NCI-H1694 (cell line): ENCODE results near the gene FRMD3.

Experiments
- DNase-seq: peaks from one replicate; lab custom pipeline; 2025; lab: John Stamatoyannopoulos, UW

Gene FRMD3

DNA sequence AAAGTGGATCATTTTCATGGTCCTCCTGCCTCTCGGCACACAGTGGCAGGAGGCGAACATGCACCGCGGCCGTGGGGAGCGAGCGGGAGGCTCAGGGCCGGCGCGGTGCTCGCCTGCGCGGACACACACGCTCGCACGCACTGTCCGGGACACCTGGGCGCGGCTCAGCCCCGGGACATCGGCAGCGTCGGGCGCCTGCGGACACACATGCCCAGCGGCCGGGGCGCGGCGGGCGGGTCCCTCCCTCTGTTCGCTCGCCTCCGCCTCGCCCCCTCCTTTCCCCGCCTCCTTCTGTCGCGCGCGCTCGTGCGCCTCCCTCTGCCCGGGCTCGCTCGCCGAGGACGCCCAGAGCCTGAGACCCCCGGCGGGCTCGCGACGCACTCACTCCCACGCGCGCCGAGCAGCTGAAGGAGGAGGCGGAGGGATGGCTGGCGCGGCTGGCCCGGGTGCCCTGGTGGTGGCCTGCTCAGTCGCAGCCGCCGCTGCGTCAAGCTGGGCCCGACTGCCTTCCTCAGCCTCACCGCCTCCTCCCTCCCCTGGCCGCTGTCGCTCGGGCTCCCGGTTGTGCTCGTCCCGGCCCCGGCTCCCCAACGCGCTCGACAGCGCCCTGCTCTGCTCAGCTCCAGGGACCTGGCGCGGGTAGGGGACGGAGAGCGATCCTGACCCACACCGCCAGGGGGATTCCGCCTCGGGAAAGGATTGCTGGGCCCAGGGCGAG, at the start of gene FRMD3:
FRMD3 (minus strand) TSS at position 230 of the 718 bp plus-strand sequence; CDS start at position 60, 170 bp downstream.
- peak; percentile 59 for DNase-seq

GRCh38 chr9:83584995-83585394, 46.8 kb upstream of the FRMD3 start:
- no peak for DNase-seq

GRCh38 chr9:83583151-83584014, 45.2 kb upstream of the FRMD3 start:
- DNase-seq = peak; percentile 29

- no peak for DNase-seq
Observed at GRCh38 chr9:83582029-83582428, 43.8 kb upstream of the FRMD3 start.

- no peak for DNase-seq
Observed at GRCh38 chr9:83574482-83574881, 36.3 kb upstream of the FRMD3 start.

DNA sequence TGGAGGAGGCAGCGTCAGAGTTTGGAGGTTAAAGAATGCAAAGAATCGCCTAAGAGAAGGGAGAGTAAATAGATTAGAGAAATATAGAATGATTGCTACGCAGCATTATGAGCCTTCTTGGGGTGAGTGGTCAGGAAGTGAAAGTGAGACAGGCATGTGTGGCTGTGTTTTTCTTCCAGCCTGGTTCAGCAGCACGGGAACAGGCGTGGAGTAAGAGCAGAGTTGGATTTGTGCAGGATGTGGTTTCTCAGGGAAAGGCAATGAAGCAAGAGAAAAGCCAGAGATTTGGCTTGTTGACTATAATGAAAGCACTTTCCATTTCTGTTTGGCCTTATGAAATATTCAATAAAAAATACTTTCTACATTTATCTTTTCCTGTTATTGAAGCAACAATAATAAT, 34.3 kb upstream of the FRMD3 start:
- DNase-seq = no peak

DNA sequence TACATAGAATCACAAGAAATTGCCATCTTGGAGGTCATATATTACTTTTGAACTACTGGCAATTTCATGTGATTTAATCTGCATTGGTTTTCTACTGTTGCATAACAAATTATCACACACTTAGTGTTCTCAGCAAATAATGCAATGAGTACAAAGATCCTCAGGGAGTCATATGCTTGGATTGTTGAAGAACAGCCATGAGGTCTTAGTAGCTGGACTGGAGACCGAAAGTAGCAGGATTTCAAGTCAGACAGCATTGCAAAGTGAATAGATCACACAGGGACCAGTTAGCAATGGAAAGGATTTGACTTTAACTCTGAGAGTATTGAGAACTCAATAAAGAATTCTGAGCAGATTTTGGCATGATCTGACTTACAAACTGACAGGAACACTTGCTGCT, 32.2 kb upstream of the FRMD3 start:
- DNase-seq = no peak

DNA sequence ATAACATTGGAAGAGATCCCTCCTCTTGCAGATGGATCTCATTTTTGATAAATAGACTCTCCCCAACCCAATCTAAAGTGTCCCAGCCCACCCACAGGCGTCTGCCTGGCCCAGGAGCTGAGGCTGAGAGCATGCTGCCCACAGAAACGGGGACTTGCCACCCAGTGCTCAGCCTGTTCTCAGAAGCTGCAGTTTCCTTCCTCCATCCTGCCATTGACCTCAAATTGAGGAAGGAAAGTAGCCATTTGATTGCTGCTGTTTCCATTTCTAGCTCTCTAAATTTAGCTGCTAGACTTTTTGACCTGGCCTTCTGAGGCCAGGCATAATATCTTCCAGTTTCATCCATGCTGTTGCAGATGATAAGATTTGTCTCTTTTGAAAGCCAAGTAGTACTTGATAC, 31.1 kb upstream of the FRMD3 start:
- no peak for DNase-seq

DNA sequence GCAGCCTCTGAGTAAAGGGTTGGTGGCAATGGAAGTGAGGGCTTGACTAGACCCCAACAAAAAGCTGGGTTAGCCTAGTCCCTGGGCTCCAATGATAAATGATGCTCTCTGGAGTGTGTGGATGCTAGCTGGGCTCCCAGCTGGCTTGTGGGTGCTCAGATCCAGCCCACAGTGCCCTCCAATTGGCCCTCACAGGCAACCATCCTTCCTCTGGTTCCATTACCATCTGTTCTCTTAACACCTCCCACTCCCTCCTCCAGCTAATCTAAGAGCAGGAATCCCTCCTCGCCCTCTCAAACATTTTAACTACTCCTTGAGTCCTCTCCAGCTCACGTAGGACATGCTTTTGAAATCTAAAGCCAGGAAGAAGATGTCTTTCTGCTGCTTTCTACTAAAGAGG, 25.2 kb upstream of the FRMD3 start:
- no peak for DNase-seq

DNA sequence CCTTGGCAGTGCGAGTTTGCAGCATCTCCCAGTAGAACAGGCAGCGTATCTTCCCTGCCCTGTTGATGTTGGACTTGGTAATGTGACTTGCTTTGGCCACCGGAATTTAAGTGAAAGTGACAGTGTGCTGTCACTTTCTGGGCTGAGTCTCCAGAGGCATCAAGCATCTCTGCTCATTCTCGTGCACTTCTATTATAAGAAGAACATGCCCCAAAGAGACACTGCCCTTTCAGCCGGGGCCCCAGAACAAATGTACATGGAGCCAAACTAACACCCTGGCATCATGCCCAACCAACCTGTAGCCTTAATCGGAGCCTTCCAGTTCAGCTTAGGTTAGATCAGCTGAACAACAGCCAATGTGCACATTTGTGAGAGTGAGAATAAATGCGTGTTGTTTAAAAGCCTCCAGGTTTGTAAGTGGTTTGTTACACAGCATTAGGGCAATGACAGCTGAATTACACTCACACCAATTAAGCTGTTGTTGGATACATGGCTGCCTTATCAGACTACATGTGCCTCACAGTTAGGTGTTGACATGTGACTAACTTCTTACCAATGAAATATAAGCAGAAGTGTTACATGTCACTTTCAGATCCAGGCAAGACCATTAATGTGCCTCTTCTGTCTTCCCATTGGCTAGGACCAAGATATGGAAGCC, 22.1 kb upstream of the FRMD3 start:
- no peak for DNase-seq

DNA sequence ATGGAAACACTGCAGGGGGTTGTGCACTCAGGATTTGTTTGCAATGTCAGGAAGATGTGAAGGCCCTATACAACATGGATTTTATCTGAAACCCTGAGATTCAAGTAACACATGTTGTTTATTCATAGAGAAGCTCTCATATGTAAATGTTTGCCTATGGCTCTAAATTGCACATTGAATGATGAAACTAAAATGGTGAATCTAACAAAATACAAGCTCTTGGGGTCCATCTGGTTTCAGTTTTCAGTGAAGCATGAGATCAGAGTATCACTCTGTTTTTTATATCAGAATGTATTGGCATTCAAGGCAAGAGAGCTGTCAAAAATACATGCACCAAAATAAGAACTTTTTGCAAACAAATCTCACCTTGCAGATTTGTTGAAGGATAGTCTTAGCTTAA, 19.6 kb upstream of the FRMD3 start:
- DNase-seq = no peak

DNA sequence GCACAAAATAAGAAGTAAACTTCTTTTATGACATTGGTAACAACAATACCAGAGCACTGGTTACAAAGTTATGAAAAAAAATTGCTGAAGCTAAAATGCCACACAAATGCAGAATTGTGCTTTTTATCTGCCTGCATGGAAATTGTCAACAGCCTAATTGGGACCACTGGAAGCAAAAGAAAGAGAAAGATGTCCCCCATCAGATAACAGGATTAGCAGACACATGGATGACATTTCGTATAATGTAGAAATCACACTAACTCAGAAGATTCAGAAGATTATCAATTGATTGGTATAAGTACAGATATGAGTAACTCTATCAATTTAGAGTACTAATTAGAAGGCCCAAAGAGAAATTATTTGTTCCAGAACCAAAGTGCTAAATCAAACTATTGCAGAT, 19.1 kb upstream of the FRMD3 start:
- no peak for DNase-seq

- DNase-seq = no peak
Observed at GRCh38 chr9:83554278-83554677, 16.1 kb upstream of the FRMD3 start.

GRCh38 chr9:83544002-83544698, 5.9 kb upstream of the FRMD3 start:
- peak; percentile 42 for DNase-seq

GRCh38 chr9:83538890-83539238, 663 bp upstream of the FRMD3 start:
- DNase-seq = no peak

- DNase-seq = no peak
Observed at GRCh38 chr9:83537331-83538171, 650 bp downstream of the FRMD3 start.

- no peak for DNase-seq
Observed at GRCh38 chr9:83536332-83536731, 1.9 kb downstream of the FRMD3 start.

DNA sequence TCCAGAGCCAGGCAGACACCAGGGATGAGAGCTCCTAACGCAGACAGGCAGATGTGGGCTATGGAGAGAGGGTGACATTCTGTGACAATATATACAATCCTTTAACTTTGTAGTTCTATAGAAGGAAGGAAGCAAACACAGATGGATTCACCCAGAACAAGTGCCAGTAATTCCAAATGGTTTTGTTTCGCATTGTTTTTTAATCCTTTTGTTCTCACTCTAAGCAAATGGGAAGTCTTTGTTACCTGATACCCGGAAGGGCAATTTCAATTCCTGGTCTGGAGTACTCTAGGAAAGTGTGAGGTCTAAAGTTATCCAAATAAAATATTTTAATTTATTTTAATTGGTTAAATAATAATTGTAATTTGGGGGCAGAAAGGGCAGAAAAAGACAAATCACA, 2.5 kb downstream of the FRMD3 start:
- no peak for DNase-seq

GRCh38 chr9:83533296-83533695, 4.9 kb downstream of the FRMD3 start:
- DNase-seq = no peak

- no peak for DNase-seq
Observed at GRCh38 chr9:83526901-83527300, 11.3 kb downstream of the FRMD3 start.

DNA sequence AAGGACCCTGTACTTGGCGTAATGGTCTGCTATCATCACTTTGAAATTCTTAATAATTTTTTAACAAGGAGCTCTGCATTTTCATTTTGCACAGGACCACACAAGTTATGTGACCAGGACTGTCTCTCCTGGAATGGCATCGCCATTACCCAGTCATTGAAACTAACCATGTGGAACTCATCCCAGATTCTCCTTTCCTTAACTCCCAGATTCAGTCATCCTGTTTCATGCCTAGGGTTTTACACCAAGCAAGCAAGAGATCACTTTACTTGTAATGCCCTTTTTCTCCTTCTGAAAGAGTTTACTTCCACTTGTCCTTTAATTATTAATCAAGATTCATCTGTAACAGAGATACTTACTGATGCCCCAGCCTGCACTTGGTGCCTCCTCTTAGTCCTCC, 12.0 kb downstream of the FRMD3 start:
- DNase-seq = no peak
